ENCODE data around the gene CFAP20DC. TPM values are rescaled to one million over a fixed set of nuclear protein-coding genes. Genes with fewer than 3 reads are reported as not detected.

The CFAP20DC gene
- total and polyA plus RNA-seq, 7 donors = 0.03 TPM; not detected in 4

GRCh38 chr3:59016930-59017616 is 32.8 kb downstream of the CFAP20DC start:
- intact Hi-C loops (cut with DNase I) = no loop called here
- H3K9me3 ChIP-seq = no peaks in the 10 kb centered on the region
- TF ChIP-seq, protein P1, sequence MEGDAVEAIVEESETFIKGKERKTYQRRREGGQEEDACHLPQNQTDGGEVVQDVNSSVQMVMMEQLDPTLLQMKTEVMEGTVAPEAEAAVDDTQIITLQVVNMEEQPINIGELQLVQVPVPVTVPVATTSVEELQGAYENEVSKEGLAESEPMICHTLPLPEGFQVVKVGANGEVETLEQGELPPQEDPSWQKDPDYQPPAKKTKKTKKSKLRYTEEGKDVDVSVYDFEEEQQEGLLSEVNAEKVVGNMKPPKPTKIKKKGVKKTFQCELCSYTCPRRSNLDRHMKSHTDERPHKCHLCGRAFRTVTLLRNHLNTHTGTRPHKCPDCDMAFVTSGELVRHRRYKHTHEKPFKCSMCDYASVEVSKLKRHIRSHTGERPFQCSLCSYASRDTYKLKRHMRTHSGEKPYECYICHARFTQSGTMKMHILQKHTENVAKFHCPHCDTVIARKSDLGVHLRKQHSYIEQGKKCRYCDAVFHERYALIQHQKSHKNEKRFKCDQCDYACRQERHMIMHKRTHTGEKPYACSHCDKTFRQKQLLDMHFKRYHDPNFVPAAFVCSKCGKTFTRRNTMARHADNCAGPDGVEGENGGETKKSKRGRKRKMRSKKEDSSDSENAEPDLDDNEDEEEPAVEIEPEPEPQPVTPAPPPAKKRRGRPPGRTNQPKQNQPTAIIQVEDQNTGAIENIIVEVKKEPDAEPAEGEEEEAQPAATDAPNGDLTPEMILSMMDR (IDR thresholded peaks at IDR 0.05) = no peak
- WGBS, 3 donors = 91 to 92% (median 91%) methylated on average over 5 of the region's 5 CpGs
- no peaks in the 10 kb centered on the region for H3K4me1 ChIP-seq
- no peak overlapping the region for H3K27ac ChIP-seq
- no peaks in the 10 kb centered on the region for H3K27me3 ChIP-seq (ENCODE audit: insufficient read depth in 3 of 3, low read length in 2 of 3)
- no peak for DNase-seq
- no peak for ATAC-seq
- no peak overlapping the region for H3K4me3 ChIP-seq
- no peaks in the 10 kb centered on the region for H3K36me3 ChIP-seq (ENCODE audit: insufficient read depth in 1 of 2, low read depth in 1 of 2)

- H3K36me3 ChIP-seq (ENCODE audit: insufficient read depth in 1 of 2, low read depth in 1 of 2) = no peaks in the 10 kb centered on the region
- H3K27me3 ChIP-seq (ENCODE audit: insufficient read depth in 3 of 3, low read length in 2 of 3) = no peaks in the 10 kb centered on the region
- H3K4me3 ChIP-seq = no peak overlapping the region
- H3K27ac ChIP-seq = no peak overlapping the region
- intact Hi-C loops (cut with DNase I) = no loop called here
- H3K4me1 ChIP-seq = no peaks in the 10 kb centered on the region
- DNase-seq (no peak), ATAC-seq (no peak)
- WGBS, 3 donors = 74 to 86% (median 79%) methylated on average over 1 of the region's 1 CpG
- TF ChIP-seq, protein P1 (IDR thresholded peaks at IDR 0.05) = no peak
- H3K9me3 ChIP-seq = no peaks in the 10 kb centered on the region
Measured at GRCh38 chr3:59013611-59014010, 36.2 kb downstream of the CFAP20DC start.

- no peaks in the 10 kb centered on the region for H3K36me3 ChIP-seq (ENCODE audit: insufficient read depth in 1 of 2, low read depth in 1 of 2)
- no peaks in the 10 kb centered on the region for H3K9me3 ChIP-seq
- no peaks in the 10 kb centered on the region for H3K27me3 ChIP-seq (ENCODE audit: insufficient read depth in 3 of 3, low read length in 2 of 3)
- DNase-seq (peak in 1 of 2 donors; percentile 56), ATAC-seq (no peak)
- intact Hi-C loops (cut with DNase I) = no loop called here
- TF ChIP-seq, protein P1 (IDR thresholded peaks at IDR 0.05) = no peak
- no peak overlapping the region for H3K4me3 ChIP-seq
- 74 to 82% (median 76%) methylated on average over 7 of the region's 7 CpGs for WGBS, 3 donors
- H3K27ac ChIP-seq = no peak overlapping the region
- no peaks in the 10 kb centered on the region for H3K4me1 ChIP-seq
Measured at GRCh38 chr3:59006634-59007517, 42.9 kb downstream of the CFAP20DC start.

GRCh38 chr3:59001675-59002074 is 48.1 kb downstream of the CFAP20DC start:
- no peaks in the 10 kb centered on the region for H3K36me3 ChIP-seq (ENCODE audit: insufficient read depth in 1 of 2, low read depth in 1 of 2)
- WGBS, 3 donors = 68 to 81% (median 77%) methylated on average over 8 of the region's 8 CpGs
- intact Hi-C loops (cut with DNase I) = no loop called here
- no peaks in the 10 kb centered on the region for H3K27me3 ChIP-seq (ENCODE audit: insufficient read depth in 3 of 3, low read length in 2 of 3)
- DNase-seq = no peak
- TF ChIP-seq, protein P1 (IDR thresholded peaks at IDR 0.05) = no peak
- no peak for ATAC-seq
- no peaks in the 10 kb centered on the region for H3K9me3 ChIP-seq
- no peaks in the 10 kb centered on the region for H3K4me1 ChIP-seq
- H3K4me3 ChIP-seq = no peak overlapping the region
- H3K27ac ChIP-seq = no peak overlapping the region
